ENCODE results near the gene STX3.
"Not testable (repeated sequence)": the region's sequence is repeated elsewhere in the genome, so short reads cannot be mapped to it uniquely, and the experiment has no call there.

The STX3 gene

DNA sequence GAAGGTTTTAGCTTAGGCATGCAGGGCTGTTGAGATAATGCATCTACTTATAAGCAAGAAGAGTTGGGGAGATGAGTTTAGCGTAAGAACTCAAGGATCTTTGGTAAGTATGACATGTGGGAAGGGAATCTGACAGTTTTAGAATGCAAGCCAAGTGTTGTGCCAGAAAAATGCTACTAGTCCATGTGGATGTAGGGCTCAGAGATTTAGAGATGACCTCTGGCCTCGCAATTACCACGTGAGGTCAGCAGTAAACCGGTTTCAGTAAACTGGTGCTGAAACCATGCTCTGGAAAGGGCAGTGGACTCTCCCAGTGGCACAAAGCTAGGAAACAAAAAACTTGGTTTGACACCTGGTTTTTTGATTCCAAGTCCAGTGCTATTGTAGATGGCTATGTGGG, 36.5 kb downstream of the STX3 start:
- peak; percentile 10 for DNase-seq (ENCODE audit: low read depth)

DNA sequence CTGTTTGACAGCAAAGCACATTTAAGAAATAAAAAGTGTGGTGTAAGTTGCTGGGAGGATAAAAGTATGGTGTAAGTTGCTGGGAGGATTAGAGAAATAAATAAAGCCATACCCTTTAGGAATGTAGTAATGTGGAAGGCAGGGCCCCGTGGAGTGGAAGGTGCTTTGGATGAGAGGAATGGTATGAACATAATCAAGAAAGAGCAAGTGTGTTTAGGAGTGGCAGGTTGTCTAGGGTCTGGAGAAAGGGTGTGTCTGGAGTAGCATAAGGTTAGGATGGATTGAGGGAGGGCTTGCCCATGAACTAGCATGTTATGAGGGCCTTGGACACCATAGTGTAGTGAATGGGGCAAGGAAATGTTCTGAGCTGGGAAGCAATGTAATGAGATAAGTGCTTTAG, 37.3 kb downstream of the STX3 start:
- DNase-seq (ENCODE audit: low read depth) = no peak

DNA sequence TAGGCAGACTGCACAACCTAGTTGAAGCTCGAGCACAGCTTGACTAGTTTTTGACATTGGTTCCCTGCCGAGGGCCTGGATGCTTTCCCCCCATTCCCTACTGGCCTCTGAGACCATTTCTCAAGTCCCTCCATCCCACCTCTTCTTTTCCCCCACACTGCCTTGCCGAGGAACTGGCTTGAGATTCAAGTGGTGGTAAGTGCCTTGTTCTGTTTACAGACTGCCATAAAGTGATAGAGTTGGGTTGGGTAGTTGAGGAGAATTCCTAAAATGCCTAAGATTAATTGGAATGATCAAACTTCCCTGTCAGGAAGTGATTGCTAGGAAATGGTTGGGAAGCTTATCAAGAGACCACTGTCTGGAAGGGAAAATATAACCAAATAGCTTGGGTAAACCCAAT, 39.2 kb downstream of the STX3 start:
- DNase-seq (ENCODE audit: low read depth) = no peak

- no peak for DNase-seq (ENCODE audit: low read depth)
Measured at GRCh38 chr11:59800390-59801025, 45.3 kb downstream of the STX3 start.

- DNase-seq (ENCODE audit: low read depth) = no peak
Measured at GRCh38 chr11:59801160-59801706, 46.1 kb downstream of the STX3 start.

GRCh38 chr11:59801981-59802638, 46.9 kb downstream of the STX3 start:
- DNase-seq (ENCODE audit: low read depth) = peak; percentile 42

DNA sequence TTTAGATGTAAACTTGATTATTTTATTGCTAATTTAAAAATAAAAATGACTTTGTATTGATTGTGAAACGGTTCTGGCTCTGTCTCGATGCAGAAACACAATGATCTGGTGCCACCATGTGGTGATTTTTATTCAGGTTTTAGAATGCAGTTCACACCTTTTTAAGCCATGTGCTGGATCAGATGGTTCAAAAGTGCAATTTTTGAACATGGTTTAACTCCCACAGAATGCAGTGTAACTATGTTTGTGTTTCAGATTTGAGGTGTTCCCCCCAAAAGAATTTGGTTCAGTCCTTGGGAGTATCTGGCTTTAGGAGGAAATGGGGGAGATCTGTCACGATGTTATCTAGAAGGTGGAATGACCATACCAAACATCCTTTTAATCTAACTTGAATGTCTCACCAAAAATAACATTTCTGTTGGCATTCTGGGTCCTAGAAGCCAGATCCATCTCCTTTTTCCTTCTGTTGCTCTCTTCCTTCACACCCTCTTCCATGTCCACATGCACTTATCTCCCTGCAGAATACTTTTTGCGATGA, 47.5 kb downstream of the STX3 start:
- DNase-seq (ENCODE audit: low read depth) = peak; percentile 52

DNA sequence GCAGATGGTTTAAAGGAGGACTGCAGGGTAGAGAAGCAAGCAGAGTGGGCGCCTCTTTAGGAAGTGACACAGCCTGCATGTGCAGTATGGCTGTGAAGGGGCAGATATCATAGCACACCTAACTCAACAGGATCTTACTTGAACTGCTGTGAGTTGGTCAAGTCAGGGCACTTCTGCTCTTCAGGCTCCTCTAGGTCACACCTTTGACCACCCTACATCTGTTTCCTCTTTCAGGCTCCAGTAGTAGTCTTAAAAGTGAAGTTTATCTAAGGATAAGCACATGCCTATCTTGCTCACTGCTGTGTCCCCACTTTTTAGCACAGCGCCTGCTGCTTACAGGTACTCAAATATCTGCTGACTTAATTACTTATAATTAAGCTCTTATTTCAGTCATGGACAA, 48.9 kb downstream of the STX3 start:
- DNase-seq (ENCODE audit: low read depth) = no peak

DNA sequence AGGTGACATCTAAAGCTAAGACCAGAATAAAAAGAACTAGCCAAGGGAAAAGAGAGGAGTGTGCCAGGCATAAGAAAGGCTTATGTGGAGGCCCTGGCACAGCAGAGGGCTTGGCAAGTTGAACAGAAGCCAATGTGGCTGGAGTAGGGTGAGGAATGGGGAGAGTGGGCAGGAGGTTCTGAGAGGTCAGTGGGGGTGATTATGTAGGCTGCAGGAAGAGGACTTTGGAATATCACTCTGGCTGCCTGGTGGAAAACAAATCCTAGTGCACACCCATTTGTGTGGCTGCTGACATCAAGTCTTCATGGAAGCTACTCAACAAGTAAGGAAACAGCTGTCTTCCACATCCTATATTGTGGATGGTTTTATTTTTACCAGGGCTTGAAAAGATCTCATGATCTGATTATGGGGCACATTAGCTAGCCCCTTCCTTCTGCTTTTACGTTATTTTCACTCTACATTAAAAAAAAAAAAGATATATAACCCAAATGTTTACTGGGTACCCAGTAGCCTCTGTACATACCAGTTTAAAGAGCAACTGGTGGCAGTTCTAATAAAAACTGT, 52.0 kb downstream of the STX3 start:
- no peak for DNase-seq (ENCODE audit: low read depth)

GRCh38 chr11:59810189-59810910, 55.2 kb downstream of the STX3 start, which contains the start of gene MRPL16:
Gene MRPL16 (minus strand): TSS chr11:59810778. CDS start chr11:59810658, 120 bp downstream.
- peak; percentile 85 for DNase-seq (ENCODE audit: low read depth)

DNA sequence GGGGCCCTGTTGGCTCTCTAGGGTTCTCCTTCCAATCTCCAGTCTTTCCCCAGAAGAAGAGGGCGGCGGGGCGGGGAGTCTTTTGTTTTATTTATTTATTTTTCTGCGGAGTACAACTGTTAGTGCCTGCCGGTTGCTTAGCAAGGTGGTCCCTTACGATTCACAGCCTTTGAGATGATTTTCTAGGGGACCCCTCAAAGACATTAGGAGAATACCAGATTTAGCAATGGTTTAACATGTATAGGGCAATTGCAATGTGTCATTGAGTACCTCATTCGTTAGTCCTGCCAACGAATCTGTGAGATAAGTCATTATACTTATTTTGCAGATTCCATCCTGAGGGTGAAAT, 55.7 kb downstream of the STX3 start:
- DNase-seq (ENCODE audit: low read depth) = no peak

- no peak for DNase-seq (ENCODE audit: low read depth)
Measured at GRCh38 chr11:59812220-59812619, 57.0 kb downstream of the STX3 start.

DNA sequence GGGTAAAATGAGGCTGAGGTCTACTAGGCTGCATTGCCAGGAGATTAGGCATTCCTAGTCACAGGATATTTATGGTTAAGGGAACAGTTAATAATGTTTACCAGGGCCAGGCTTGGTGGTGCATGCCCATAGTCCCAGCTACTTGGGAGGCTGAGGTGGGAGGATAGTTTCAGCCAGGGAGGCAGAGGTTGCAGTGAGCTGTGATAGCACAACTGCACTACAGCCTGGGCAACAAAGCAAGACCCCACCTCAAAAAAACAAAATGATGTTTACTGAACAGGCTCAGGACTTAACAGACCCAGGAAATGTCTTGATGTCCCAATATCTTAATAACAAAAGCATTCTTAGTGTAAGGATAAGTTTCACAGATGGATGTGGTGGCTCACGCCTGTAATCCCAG, 58.2 kb downstream of the STX3 start:
- no peak for DNase-seq (ENCODE audit: low read depth)

DNA sequence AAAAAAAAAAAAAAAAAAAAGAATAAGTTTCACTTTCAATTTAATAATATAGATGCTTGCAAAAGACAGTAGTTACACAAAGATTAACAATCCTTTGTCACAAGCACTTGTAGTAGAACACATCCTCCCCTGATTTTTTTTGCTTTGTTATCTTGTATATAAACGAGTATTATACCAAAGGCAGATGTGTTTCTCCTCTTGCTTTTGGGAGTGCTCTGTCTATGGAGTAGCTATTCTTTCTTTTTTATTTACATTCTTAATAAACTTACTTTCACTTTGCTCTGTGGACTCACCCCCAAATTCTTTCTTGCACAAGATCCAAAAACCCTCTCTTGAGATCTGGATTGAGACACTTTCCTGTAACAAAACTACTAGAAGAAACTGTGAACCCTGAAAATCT, 58.8 kb downstream of the STX3 start:
- no peak for DNase-seq (ENCODE audit: low read depth)

DNA sequence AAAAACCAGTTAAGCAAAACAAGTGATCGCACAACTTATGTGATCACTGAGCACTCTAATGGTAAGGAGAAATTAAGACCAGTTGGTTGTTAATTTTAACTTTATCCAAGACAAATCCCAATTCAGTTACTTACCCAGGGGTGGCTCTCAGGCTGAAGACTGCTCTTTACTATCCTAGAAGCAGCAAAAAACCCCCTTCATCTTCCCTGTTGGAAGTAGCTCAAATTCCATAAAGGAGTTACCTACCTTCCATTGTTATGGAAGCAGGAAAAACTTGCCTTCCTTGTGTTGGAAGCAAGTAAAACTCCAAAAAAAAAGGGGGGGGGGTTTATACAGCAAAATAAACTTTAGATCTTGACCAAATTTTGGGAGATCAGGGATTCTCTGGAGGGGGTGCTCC, 60.6 kb downstream of the STX3 start:
- DNase-seq (ENCODE audit: low read depth) = no peak

GRCh38 chr11:59816434-59816833, 61.3 kb downstream of the STX3 start:
- DNase-seq (ENCODE audit: low read depth) = not testable (repeated sequence)

- no peak for DNase-seq (ENCODE audit: low read depth)
Measured at GRCh38 chr11:59818572-59818971, 63.4 kb downstream of the STX3 start.

DNA sequence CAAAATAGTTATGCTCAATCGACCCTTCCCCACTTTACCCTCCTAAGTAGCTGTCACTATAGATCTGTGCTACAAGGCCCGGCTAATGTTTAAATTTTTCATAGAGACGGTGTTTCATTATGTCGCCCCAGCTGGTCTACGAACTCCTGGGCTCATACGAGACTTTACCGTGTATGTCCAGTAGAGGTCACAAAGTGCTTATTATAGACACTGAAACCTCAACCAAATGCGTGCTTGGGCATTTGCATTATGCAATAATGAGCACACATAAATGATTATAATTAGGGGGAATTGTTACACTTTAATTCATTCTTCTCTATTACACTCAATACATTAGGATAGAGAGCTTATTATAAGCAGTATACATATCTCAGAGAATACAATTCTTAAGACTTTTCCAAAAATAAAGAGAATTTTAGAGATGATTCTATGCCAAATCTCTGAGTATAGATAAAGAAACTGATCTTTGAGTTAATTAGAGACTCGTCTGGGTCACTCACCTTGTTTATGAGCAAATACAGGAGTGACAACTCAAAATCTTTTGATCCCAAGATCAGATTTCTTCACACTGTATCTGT, 67.9 kb downstream of the STX3 start:
- DNase-seq (ENCODE audit: low read depth) = peak; percentile 68

DNA sequence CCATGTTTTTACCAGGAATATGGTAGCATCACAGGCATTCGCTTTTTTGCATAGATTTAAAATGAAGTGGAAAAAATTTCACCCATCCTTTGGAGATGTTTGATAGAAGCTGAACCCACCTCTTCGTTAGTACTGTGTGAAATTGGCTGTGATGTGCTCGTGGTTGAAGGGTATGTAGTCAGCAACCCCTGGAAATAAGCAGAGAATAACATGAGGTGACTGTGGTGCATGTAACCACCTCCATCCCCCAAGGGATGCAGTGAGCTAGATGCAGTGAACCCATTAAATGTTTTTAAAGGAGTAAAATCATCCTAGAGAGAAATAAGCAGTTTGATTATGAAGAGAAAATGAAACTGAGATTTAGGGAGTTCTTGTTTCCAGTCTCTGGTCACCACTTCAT, 74.2 kb downstream of the STX3 start:
- DNase-seq (ENCODE audit: low read depth) = no peak

GRCh38 chr11:59833602-59834001, 78.4 kb downstream of the STX3 start:
- DNase-seq (ENCODE audit: low read depth) = no peak

DNA sequence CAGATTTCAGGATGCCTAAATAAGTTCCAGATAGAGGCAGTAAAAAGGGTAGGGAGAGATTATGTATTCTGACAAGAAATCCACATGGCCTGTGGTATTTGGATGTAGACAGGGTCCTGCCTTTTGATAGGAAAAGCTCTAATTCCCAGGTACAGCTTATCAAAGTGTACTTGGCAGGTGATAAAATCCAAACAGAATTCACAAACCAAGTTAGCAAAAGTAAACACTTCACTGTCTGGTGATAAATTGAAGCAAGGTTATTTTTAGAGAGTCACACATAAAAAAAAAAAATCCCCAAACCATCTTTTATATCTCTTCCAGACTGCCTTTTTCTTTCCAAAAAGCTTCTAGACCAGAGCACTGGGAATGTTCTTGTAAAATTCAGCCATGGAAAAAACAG, 84.4 kb downstream of the STX3 start:
- no peak for DNase-seq (ENCODE audit: low read depth)

DNA sequence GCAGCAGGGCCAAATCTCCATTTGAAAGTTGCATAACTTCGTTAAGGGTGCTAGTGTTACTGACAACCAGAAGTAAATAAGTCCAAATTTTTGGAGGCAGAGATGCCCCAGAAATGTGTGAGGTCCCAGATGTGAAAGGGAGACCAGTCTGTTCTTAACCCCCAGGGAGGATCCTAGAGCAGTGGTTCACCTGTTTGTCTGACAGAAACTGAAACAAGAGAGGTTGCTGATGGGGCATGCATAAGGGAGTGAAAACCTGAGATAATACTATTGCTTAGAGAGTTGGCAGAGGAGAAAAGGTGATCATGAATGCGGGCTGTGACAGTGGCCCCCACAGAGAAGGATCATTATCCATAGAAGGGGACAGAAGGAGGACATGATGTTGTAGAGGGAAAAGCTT, 86.3 kb downstream of the STX3 start:
- no peak for DNase-seq (ENCODE audit: low read depth)
